CD4-positive, alpha-beta T cell treated with Interleukin-6 for 4 hours (primary cell): ENCODE results near the gene PKIG.
"Not testable (repeated sequence)": the region's sequence is repeated elsewhere in the genome, so short reads cannot be mapped to it uniquely, and the experiment has no call there.

Source experiments
- DNase-seq: peaks from one replicate; pipeline ENCODE4 v3.0.0-alpha.2; 2020; ENCODE audit warnings: mixed read lengths

The PKIG gene

GRCh38 chr20:44572551-44573500 is 9.6 kb upstream of the PKIG start:
- DNase-seq, result no peak

DNA sequence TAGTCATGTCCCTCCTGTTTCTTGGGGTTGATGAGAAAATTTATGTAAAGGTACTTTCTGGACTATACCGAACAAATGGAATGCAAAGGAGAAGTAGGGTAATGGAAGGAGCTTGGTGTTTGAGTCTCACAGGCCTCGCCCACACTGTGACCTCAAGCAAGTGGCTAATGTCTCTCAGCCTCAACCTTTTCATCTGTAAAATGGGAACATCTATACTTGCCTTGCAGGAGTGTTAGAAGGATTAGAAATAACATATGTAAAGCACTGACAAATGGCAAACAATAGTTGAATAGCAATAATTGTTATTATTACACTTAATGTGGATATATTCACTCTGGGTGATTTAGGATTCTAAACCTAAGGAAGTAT is 8.9 kb upstream of the PKIG start:
- no peak for DNase-seq

- no peak for DNase-seq
Measured at GRCh38 chr20:44574372-44574771, 8.0 kb upstream of the PKIG start.

- DNase-seq, result peak; percentile 20
Measured at GRCh38 chr20:44576297-44576696, 6.1 kb upstream of the PKIG start.

DNA sequence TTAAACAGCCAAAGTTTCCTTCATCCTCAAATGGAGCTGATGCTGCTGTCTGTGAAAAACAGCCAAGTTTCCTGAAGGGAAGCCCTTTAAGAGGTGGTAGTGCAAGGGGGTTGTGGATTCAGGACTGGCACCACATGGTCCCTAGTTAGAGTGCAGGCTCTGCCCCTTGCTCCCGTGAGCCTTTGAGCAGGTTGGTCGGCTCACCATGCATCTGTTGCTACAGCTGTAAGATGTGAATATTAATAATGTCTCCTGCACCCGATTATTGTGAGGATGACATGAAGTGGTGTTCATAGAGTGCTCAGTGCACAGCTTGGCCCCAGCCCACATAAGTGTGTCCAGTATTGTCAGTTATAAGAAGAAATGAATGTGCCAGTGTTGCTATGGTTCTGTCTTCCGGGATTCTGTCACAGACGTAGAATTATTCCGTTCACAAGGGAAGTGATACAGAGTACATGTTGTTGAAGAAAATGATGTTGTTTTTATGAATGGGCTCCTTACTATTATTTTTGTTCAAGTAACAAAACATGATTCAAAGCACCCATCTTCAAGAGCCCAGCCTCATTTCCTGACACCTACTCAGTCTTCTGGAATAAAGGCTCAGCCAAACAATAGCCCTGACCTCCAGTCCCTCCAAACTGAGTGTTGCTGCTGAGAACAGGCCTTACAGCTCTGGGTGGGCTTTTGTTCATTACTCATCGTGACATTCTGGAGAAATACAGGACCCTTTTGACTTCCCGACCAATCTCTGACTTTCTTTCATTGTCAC is 2.9 kb upstream of the PKIG start:
- no peak for DNase-seq

DNA sequence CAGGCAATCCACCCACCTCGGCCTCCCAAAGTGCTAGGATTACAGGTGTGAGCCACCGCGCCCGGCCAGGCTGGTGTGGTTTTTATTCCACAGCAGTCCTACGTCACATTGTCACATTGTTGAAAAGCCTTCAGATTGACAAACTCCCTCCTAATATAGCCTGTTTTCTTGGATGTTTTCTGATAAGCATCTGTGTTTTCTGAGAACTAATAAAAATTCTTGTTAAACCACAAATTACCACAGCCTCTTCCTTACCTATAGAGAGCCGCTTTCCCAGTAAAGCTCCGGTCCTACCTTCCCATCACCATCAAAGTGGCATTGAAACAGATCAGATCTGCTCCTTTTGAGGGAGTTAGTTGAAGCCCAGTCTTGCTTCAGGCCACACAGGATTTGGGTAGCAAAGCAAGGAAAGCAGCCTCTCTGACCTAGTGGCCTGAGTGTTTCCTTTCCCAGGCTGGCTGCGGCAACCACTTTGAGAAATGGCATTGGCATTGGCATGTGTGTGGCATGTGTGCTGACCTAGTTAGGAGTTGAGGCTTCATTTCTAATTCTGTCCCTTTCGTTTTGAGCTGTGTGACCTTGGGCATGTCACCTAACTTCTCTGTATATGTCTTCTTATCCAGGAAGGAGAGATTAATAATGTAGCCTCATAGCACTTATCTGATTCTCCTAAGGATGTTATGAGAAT is 1.7 kb upstream of the PKIG start:
- DNase-seq, result no peak

GRCh38 chr20:44581515-44581914 is 864 bp upstream of the PKIG start:
- DNase-seq, result no peak

GRCh38 chr20:44583157-44583556 is 778 bp downstream of the PKIG start:
- DNase-seq, result no peak

GRCh38 chr20:44584162-44584561 is 1.8 kb downstream of the PKIG start:
- DNase-seq, result no peak

DNA sequence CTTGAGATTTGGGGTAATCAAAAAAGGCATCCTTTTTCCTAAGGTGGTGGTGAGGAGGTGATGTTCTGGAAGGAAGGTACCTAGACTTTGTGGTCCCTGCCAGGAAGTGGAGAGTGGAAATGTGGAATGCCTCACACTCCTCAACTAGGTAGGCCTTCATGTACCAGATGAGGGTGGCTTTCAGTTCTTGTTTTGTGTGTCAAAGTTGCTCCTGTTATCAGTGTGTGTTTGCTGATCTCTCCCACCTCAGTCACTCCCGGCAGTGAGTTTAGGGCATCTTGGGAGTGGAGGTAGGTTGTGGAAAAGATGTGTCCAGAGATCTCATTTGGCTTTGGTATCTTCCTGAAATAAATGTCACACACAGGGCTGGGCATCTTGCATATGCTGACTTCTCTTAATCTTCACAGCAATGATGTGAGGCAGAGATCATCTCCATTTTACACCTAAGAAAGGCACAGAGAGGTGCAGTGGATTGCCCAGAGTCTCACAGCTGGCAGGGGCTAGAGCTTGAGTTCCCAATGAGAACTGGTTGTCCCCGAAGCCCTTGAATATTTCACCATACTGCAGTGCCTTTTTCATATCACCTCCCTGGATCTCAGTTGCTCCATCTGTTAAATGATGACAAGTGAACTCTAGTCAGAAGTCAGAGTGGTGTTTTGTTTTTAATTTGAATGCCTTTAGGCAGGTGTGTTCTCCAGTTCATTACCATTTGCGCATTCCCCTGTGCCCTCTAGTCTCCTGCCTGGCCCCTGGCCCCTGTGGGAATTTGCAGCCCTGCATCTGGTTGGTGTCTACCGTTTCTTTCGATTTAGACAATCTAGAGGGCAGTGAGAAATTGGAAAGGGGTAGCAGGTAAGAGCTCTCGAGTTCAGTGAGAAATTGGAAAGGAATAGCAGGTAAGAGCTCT is 2.9 kb downstream of the PKIG start:
- DNase-seq, result no peak

- no peak for DNase-seq
Measured at GRCh38 chr20:44586289-44586911, 4.0 kb downstream of the PKIG start.

GRCh38 chr20:44587035-44587980 is 4.9 kb downstream of the PKIG start:
- no peak for DNase-seq

DNA sequence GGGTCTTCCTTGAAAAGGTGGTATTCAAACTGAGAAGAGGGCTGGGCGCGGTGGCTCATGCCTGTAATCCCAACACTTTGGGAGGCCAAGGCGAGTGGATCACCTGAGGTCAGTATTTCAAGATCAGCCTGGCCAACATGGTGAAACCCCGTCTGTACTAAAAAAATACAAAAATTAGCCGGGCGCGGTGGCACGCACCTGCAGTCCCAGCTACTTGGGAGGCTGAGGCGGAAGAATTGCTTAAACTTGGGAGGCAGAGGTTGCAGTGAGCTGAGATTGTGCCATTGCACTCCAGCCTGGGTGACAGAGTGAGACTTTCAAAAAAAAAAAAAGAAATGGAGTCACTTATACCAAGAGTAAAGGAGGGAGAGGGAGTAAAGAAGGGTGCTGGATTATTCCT is 5.9 kb downstream of the PKIG start:
- DNase-seq, result not testable (repeated sequence)

DNA sequence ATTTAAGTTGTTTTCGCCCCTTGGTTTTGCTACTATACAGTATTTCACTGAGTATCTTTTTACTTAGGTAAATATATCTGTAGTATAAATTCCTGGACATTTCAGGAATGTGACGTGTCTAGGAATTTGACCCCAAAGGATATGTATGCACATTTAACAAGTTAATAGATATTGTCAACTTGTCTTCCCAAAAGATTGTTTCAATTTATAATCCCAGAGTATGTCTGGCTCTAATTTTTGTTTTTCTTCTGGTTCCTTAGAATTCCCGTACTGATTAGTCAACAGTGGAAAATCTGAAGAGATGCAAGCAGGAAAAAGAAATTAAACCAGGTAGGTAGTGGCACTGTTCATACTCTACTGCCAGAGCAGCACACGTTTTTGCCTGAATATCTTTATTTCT is 7.2 kb downstream of the PKIG start:
- no peak for DNase-seq

DNA sequence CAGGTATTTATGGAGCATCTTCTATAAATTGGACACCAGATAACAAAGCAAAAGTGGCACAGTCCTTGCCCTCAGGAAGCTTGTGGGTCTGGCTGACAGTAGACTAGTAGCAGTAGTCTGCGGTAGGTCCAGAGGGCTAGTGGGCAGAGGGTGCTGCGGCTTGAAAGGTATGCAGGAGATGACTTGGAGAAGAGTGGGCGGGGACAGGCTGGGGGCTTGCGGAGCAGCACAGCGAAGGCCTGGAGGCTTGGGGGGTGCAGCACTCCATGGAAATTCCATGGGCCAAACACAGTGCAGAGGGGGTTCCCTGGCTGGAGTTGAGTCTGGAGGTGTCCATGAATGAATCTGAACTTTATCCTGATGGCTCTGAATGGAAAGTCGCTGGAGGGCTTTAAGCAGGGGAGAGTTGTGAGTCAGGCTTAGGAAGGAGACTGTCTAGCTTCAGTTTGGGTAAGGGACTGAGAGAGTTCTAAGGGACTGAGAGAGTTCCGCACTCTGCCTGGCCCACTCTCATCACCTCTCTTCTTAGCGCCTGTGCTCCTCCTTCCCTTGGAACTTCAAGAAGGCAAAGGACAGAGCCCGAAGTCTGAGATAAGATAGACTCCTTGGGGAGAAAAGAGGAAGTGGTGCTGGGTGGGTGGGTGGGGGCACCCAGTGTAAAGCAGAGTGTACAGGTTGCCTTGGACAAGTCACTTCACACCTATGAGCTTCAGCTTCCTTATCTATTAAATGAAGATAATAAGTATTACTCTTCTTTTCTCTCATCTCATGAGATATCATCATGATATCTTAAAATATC is 8.8 kb downstream of the PKIG start:
- no peak for DNase-seq

- no peak for DNase-seq
Measured at GRCh38 chr20:44592366-44592765, 10.0 kb downstream of the PKIG start.

DNA sequence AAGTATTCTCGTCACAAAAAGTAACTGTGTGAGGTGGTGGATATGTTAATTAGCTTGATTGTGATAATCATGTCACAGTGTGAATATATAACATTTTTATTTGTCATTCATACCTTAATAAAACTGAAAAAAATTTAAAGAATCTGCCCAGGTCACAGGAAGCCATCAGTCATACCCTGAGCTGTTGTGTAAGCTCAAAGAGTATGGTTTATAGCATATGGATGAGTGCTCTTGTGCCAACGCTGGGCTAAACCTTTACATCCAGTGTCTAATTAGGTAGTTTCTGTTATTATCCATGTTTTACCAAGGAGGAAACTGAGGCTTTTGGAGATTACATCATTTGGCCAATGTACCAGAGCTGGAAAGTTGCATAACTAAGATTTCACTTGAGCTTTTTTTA is 11.4 kb downstream of the PKIG start:
- DNase-seq, result no peak

DNA sequence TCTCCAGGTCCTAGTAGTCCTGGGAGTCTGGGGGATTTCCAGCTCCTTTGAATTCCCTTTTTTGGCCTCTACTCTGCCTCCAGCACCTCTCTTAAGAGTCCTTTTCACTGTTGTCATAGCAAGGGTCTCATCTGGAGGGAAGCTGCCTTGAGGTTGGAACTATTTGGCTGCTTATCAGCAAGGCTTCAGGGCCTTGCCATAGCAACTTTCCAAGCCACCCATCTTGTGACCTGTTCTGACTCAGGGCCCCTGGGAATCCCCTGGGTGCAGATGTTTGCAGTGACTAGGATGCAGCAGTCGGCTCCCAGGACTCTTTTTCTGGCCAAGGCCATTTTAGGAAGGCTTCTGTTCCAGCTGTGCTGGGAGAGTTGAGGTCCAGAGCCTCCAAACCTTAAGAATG is 12.4 kb downstream of the PKIG start:
- DNase-seq, result no peak

- DNase-seq, result no peak
Measured at GRCh38 chr20:44596010-44596409, 13.6 kb downstream of the PKIG start.

GRCh38 chr20:44596876-44597275 is 14.5 kb downstream of the PKIG start:
- DNase-seq, result no peak
